Measurements from ENCODE around the gene STX3.

GRCh38 chr11:59766542-59767224 lies 11.5 kb downstream of the STX3 start:
- TF ChIP-seq CTCF (IDR thresholded peaks at IDR 0.05 in 8 of 11, conservative IDR thresholded peaks at IDR 0.05 in 3 of 11) (no peak), POLR2AphosphoS5 (IDR thresholded peaks at IDR 0.05) (no peak)

Data from spleen (tissue), 7 donors.